HG03442 (cell line): Measurements from ENCODE around the gene CARMIL1.

Experiments
- ATAC-seq: cut with Tn5 transposase; IDR thresholded peaks from one replicate; pipeline ENCODE4 v1.9.1; 2021; ENCODE audit warnings: mild to moderate bottlenecking, moderate library complexity; ENCODE audit not compliant: unreplicated experiment

Gene CARMIL1

GRCh38 chr6:25278914-25279747 is at the start of gene CARMIL1:
Gene CARMIL1, plus strand, starts transcription at chr6:25279374. Its CDS starts 422 bp downstream, at chr6:25279796.
- peak; percentile 74 for ATAC-seq

GRCh38 chr6:25229671-25230321 is 49.4 kb upstream of the CARMIL1 start:
- no peak for ATAC-seq

- no peak for ATAC-seq
Observed at GRCh38 chr6:25232479-25232878, 46.7 kb upstream of the CARMIL1 start.

GRCh38 chr6:25233226-25233625 is 45.9 kb upstream of the CARMIL1 start:
- ATAC-seq: no peak

GRCh38 chr6:25237579-25237978 is 41.6 kb upstream of the CARMIL1 start:
- no peak for ATAC-seq

- ATAC-seq: no peak
Observed at GRCh38 chr6:25239059-25239458, 40.1 kb upstream of the CARMIL1 start.

GRCh38 chr6:25239498-25239897 is 39.7 kb upstream of the CARMIL1 start:
- ATAC-seq: no peak

GRCh38 chr6:25242567-25242966 is 36.6 kb upstream of the CARMIL1 start:
- ATAC-seq: no peak

- no peak for ATAC-seq
Observed at GRCh38 chr6:25244865-25245264, 34.3 kb upstream of the CARMIL1 start.

GRCh38 chr6:25248123-25248522 is 31.1 kb upstream of the CARMIL1 start:
- ATAC-seq: no peak

- no peak for ATAC-seq
Observed at GRCh38 chr6:25249133-25249532, 30.0 kb upstream of the CARMIL1 start.

- ATAC-seq: peak; percentile 63
Observed at GRCh38 chr6:25250878-25251277, 28.3 kb upstream of the CARMIL1 start.

GRCh38 chr6:25251426-25251825 is 27.7 kb upstream of the CARMIL1 start:
- no peak for ATAC-seq

GRCh38 chr6:25253351-25253750 is 25.8 kb upstream of the CARMIL1 start:
- no peak for ATAC-seq

- ATAC-seq: no peak
Observed at GRCh38 chr6:25254671-25255070, 24.5 kb upstream of the CARMIL1 start.

- ATAC-seq: no peak
Observed at GRCh38 chr6:25257686-25258348, 21.4 kb upstream of the CARMIL1 start.

- ATAC-seq: no peak
Observed at GRCh38 chr6:25259756-25260155, 19.4 kb upstream of the CARMIL1 start.

- no peak for ATAC-seq
Observed at GRCh38 chr6:25263657-25264056, 15.5 kb upstream of the CARMIL1 start.

GRCh38 chr6:25266456-25267100 is 12.6 kb upstream of the CARMIL1 start:
- ATAC-seq: no peak

GRCh38 chr6:25267662-25268061 is 11.5 kb upstream of the CARMIL1 start:
- ATAC-seq: no peak

GRCh38 chr6:25270559-25270958 is 8.6 kb upstream of the CARMIL1 start:
- no peak for ATAC-seq
